HG02852 (cell line): Measurements from ENCODE around the gene ARHGEF4.

Experiments
- ATAC-seq: cut with Tn5 transposase; IDR thresholded peaks from one replicate; pipeline ENCODE4 v1.9.1; 2021; ENCODE audit warnings: mild to moderate bottlenecking, moderate library complexity; ENCODE audit not compliant: unreplicated experiment

The ARHGEF4 gene

GRCh38 chr2:131035112-131035825 lies 198.6 kb downstream of the ARHGEF4 start:
- ATAC-seq, result no peak

- ATAC-seq, result no peak
Observed at GRCh38 chr2:131035826-131036231, 199.1 kb downstream of the ARHGEF4 start.

- no peak for ATAC-seq
Observed at GRCh38 chr2:131036269-131036668, 199.6 kb downstream of the ARHGEF4 start.

GRCh38 chr2:131036696-131037397 lies 200.1 kb downstream of the ARHGEF4 start:
- no peak for ATAC-seq

GRCh38 chr2:131037398-131038257 lies 200.9 kb downstream of the ARHGEF4 start:
- ATAC-seq, result no peak

- ATAC-seq, result no peak
Observed at GRCh38 chr2:131038258-131039100, 201.8 kb downstream of the ARHGEF4 start.

GRCh38 chr2:131039101-131039440 lies 202.4 kb downstream of the ARHGEF4 start:
- ATAC-seq, result no peak

- no peak for ATAC-seq
Observed at GRCh38 chr2:131039535-131039907, 202.8 kb downstream of the ARHGEF4 start.

GRCh38 chr2:131039908-131040660 lies 203.4 kb downstream of the ARHGEF4 start:
- no peak for ATAC-seq

- ATAC-seq, result no peak
Observed at GRCh38 chr2:131040661-131041401, 204.1 kb downstream of the ARHGEF4 start.

- ATAC-seq, result no peak
Observed at GRCh38 chr2:131041402-131042147, 204.9 kb downstream of the ARHGEF4 start.

- no peak for ATAC-seq
Observed at GRCh38 chr2:131042148-131042775, 205.5 kb downstream of the ARHGEF4 start.

- ATAC-seq, result no peak
Observed at GRCh38 chr2:131043199-131044074, 206.7 kb downstream of the ARHGEF4 start.

- no peak for ATAC-seq
Observed at GRCh38 chr2:131044075-131044756, 207.5 kb downstream of the ARHGEF4 start.

GRCh38 chr2:131044757-131045150 lies 208.0 kb downstream of the ARHGEF4 start:
- ATAC-seq, result no peak

- no peak for ATAC-seq
Observed at GRCh38 chr2:131045286-131046027, 208.7 kb downstream of the ARHGEF4 start.
